Right atrium auricular region (tissue), 2 donors: ENCODE data around the gene PNKD. TPM values are rescaled to one million over a fixed set of nuclear protein-coding genes. Genes with fewer than 3 reads are reported as not detected.
A peak's percentile ranks its signal among the peaks of the same experiment; 100 is the strongest.

Experiments
- DNase-seq: peaks from one replicate; pipeline ENCODE4 v3.0.0-alpha.2; 2019; ENCODE audit warnings: low spot score
- H3K27ac ChIP-seq, 2 donors: fragments of 200-600 bp; sonication (generic); 1 replicate in 1 of 2; 2 replicates in 1 of 2; pipeline ENCODE4 v1.5.1; 2016 to 2019
- H3K27me3 ChIP-seq, 2 donors: fragments of 200-600 bp; sonication (generic); one replicate each; pipeline versions ENCODE4 v1.5.1 to v1.6.0; 2017 to 2019
- H3K36me3 ChIP-seq: fragments of 200-600 bp; sonication (generic); one replicate; pipeline ENCODE4 v1.5.1; 2016
- H3K4me1 ChIP-seq, 2 donors: fragments of 200-600 bp; sonication (generic); one replicate each; pipeline versions ENCODE4 v1.5.1 to v1.6.0; 2017 to 2019
- H3K4me3 ChIP-seq, 2 donors: fragments of 200-600 bp; sonication (generic); 1 replicate in 1 of 2; 2 replicates in 1 of 2; pipeline ENCODE4 v1.5.1; 2017 to 2019; ENCODE audit warnings: mild to moderate bottlenecking in 1 of 2, moderate library complexity in 1 of 2
- H3K9me3 ChIP-seq, 2 donors: fragments of 200-600 bp; sonication (generic); one replicate each; pipeline ENCODE4 v1.5.1; 2019
- CTCF ChIP-seq, 2 donors: fragments of 200-600 bp; sonication (generic); IDR thresholded peaks; one replicate each; pipeline ENCODE4 v1.5.1; 2019; ENCODE audit warnings: antibody characterized with exemption in 2 of 2
- total RNA-seq, 2 donors: library from RNA; depleted of rRNA; stranded (reverse); fragments of >200 nt; gene quantifications; one replicate each; pipeline ENCODE4 v1.1.0, GENCODE V29; 2016

PNKD gene
- total RNA-seq, 2 donors from 2014 or later, result 54.5 to 71.4 TPM

GRCh38 chr2:218276986-218277755 is 6.9 kb downstream of the PNKD start:
- DNase-seq, result no peak
- TF ChIP-seq CTCF (IDR thresholded peaks at IDR 0.05), result no peak
- Histone ChIP-seq H3K36me3 (peaks cover 86% of the 10 kb centered on the region), H3K27me3 (no peaks in the 10 kb centered on the region), H3K27ac (no peak overlapping the region), H3K9me3 (no peaks in the 10 kb centered on the region), H3K4me1 (peaks cover 0 to 32% of the 10 kb centered on the region in 2 donors), H3K4me3 (no peak overlapping the region)

GRCh38 chr2:218277921-218278320 is 7.6 kb downstream of the PNKD start:
- no peaks in the 10 kb centered on the region for H3K27me3 ChIP-seq
- no peak for DNase-seq

GRCh38 chr2:218278531-218279360 is 8.4 kb downstream of the PNKD start:
- Histone ChIP-seq H3K27ac (no peak overlapping the region), H3K4me3 (no peak overlapping the region), H3K36me3 (peaks cover 88% of the 10 kb centered on the region), H3K9me3 (no peaks in the 10 kb centered on the region), H3K27me3 (no peaks in the 10 kb centered on the region), H3K4me1 (peaks cover 0 to 34% of the 10 kb centered on the region in 2 donors)
- no peak for TF ChIP-seq CTCF (IDR thresholded peaks at IDR 0.05)
- DNase-seq, result no peak

More at GRCh38 chr2:218277921-218278320, 7.6 kb downstream of the PNKD start:
- Histone ChIP-seq H3K27ac (no peak overlapping the region), H3K4me1 (peaks cover 0 to 32% of the 10 kb centered on the region in 2 donors), H3K36me3 (peaks cover 92% of the 10 kb centered on the region), H3K4me3 (no peak overlapping the region), H3K9me3 (no peaks in the 10 kb centered on the region)
- no peak for TF ChIP-seq CTCF (IDR thresholded peaks at IDR 0.05)

GRCh38 chr2:218280260-218280870 is 10.0 kb downstream of the PNKD start:
- no peak for TF ChIP-seq CTCF (IDR thresholded peaks at IDR 0.05)
- no peak for DNase-seq
- Histone ChIP-seq H3K4me1 (peaks cover 0 to 48% of the 10 kb centered on the region in 2 donors), H3K27me3 (no peaks in the 10 kb centered on the region), H3K27ac (no peak overlapping the region), H3K36me3 (peaks cover 72% of the 10 kb centered on the region), H3K4me3 (no peak overlapping the region), H3K9me3 (no peaks in the 10 kb centered on the region)

GRCh38 chr2:218281449-218281848 is 11.1 kb downstream of the PNKD start:
- Histone ChIP-seq H3K27ac (peak overlapping the region; percentile 96 to 100), H3K4me3 (no peak overlapping the region), H3K4me1 (peaks cover 0 to 59% of the 10 kb centered on the region in 2 donors), H3K27me3 (no peaks in the 10 kb centered on the region), H3K36me3 (peaks cover 61% of the 10 kb centered on the region), H3K9me3 (no peaks in the 10 kb centered on the region)
- DNase-seq, result no peak
- TF ChIP-seq CTCF (IDR thresholded peaks at IDR 0.05), result no peak
